ENCODE measurements around the gene EME2.

Gene EME2

GRCh38 chr16:1817716-1818115, 45.1 kb downstream of the EME2 start:
- no peak for DNase-seq (ENCODE audit: low read depth in 1 of 2, low spot score in 1 of 2)

GRCh38 chr16:1818204-1818872, 45.7 kb downstream of the EME2 start:
- no peak for DNase-seq (ENCODE audit: low read depth in 1 of 2, low spot score in 1 of 2)

- no peak for DNase-seq (ENCODE audit: low read depth in 1 of 2, low spot score in 1 of 2)
These were observed 46.4 kb downstream of the EME2 start for GRCh38 chr16:1818873-1819525.

- no peak for DNase-seq (ENCODE audit: low read depth in 1 of 2, low spot score in 1 of 2)
These were observed 47.0 kb downstream of the EME2 start for GRCh38 chr16:1819611-1820010.

GRCh38 chr16:1820096-1820945, 47.7 kb downstream of the EME2 start:
- no peak for DNase-seq (ENCODE audit: low read depth in 1 of 2, low spot score in 1 of 2)

- DNase-seq (ENCODE audit: low read depth in 1 of 2, low spot score in 1 of 2), result no peak
These were observed 48.3 kb downstream of the EME2 start for GRCh38 chr16:1820946-1821290.

GRCh38 chr16:1821861-1822611, 49.4 kb downstream of the EME2 start:
- no peak for DNase-seq (ENCODE audit: low read depth in 1 of 2, low spot score in 1 of 2)

- DNase-seq (ENCODE audit: low read depth in 1 of 2, low spot score in 1 of 2), result no peak
These were observed 50.2 kb downstream of the EME2 start for GRCh38 chr16:1822801-1823200.

- DNase-seq (ENCODE audit: low read depth in 1 of 2, low spot score in 1 of 2), result no peak
These were observed 51.2 kb downstream of the EME2 start for GRCh38 chr16:1823821-1824220.

GRCh38 chr16:1825381-1825863, 52.8 kb downstream of the EME2 start:
- no peak for DNase-seq (ENCODE audit: low read depth in 1 of 2, low spot score in 1 of 2)
